GM23338 (cell line): ENCODE data around the gene TULP4. TPM values are rescaled to one million over a fixed set of nuclear protein-coding genes. Genes with fewer than 3 reads are reported as not detected.
A peak's percentile ranks its signal among the peaks of the same experiment; 100 is the strongest.

Experiments used
- ATAC-seq: fragments of 200-7000 bp; cut with Tn5 transposase; 3 replicates; pipeline ENCODE4 v1.9.1; 2020
- DNase-seq: peaks from one replicate; pipeline ENCODE4 v3.0.0-alpha.2; 2015; ENCODE audit warnings: low spot score
- H2AFZ ChIP-seq: fragments of 200-600 bp; sonication (generic); 2 replicates; pipeline ENCODE4 v1.8.0; 2016; ENCODE audit warnings: antibody characterized with exemption, mild to moderate bottlenecking, moderate library complexity
- H3F3A ChIP-seq: fragments of 200-600 bp; sonication (generic); replicated peaks from 2 replicates; pipeline ENCODE4 v1.8.0; 2017; ENCODE audit warnings: antibody characterized with exemption, mixed run types, low read depth
- H3K27ac ChIP-seq: fragments of 200-600 bp; sonication (generic); 2 replicates; pipeline ENCODE4 v1.6.1; 2016; ENCODE audit warnings: low read depth
- H3K27me3 ChIP-seq: fragments of 200-600 bp; sonication (generic); 2 replicates; pipeline ENCODE4 v1.8.0; 2016; ENCODE audit warnings: mild to moderate bottlenecking, mixed run types, moderate library complexity; ENCODE audit not compliant: insufficient read depth
- H3K36me3 ChIP-seq: fragments of 200-600 bp; sonication (generic); 2 replicates; pipeline ENCODE4 v1.8.0; 2016; ENCODE audit warnings: mild to moderate bottlenecking; ENCODE audit not compliant: insufficient read depth
- H3K4me1 ChIP-seq: fragments of 200-600 bp; sonication (generic); 2 replicates; pipeline ENCODE4 v1.8.0; 2016; ENCODE audit warnings: mild to moderate bottlenecking, moderate library complexity; ENCODE audit not compliant: insufficient read depth
- H3K4me2 ChIP-seq: fragments of 200-600 bp; sonication (generic); 2 replicates; pipeline ENCODE4 v1.7.1; 2017; ENCODE audit warnings: mixed run types
- H3K4me3 ChIP-seq: fragments of 200-600 bp; sonication (generic); 2 replicates; pipeline ENCODE4 v1.6.1; 2016; ENCODE audit warnings: mixed run types
- H3K79me2 ChIP-seq: fragments of 200-600 bp; sonication (generic); replicated peaks from 2 replicates; pipeline ENCODE4 v1.8.0; 2017; ENCODE audit warnings: mild to moderate bottlenecking; ENCODE audit not compliant: insufficient read depth
- H3K9me2 ChIP-seq: fragments of 200-600 bp; sonication (generic); 2 replicates; pipeline ENCODE4 v1.8.0; 2017; ENCODE audit not compliant: insufficient read depth
- H4K20me1 ChIP-seq: fragments of 200-600 bp; sonication (generic); replicated peaks from 2 replicates; pipeline ENCODE4 v1.8.0; 2017; ENCODE audit warnings: mild to moderate bottlenecking; ENCODE audit not compliant: insufficient read depth
- H3K27ac Mint-ChIP-seq: 2 replicates; pipeline ENCODE4 v1.8.0; 2020; ENCODE audit warnings: inconsistent platforms, mild to moderate bottlenecking, moderate library complexity, mixed read lengths
- H3K27me3 Mint-ChIP-seq: 3 replicates; pipeline ENCODE4 v1.8.0; 2022; ENCODE audit warnings: low read depth, mild to moderate bottlenecking, moderate library complexity, mixed read lengths, inconsistent platforms; ENCODE audit not compliant: insufficient read depth, poor library complexity
- H3K36me3 Mint-ChIP-seq: 3 replicates; pipeline ENCODE4 v1.8.0; 2021; ENCODE audit warnings: low read depth, mild to moderate bottlenecking, inconsistent platforms, moderate library complexity, mixed read lengths
- H3K4me1 Mint-ChIP-seq: 3 replicates; pipeline ENCODE4 v1.8.0; 2020; ENCODE audit warnings: mild to moderate bottlenecking, inconsistent platforms, mixed read lengths
- H3K4me3 Mint-ChIP-seq: 3 replicates; pipeline ENCODE4 v1.8.0; 2021; ENCODE audit warnings: moderate library complexity, mild to moderate bottlenecking, inconsistent platforms, mixed read lengths
- H3K9me3 Mint-ChIP-seq: 3 replicates; pipeline ENCODE4 v1.8.0; 2020; ENCODE audit warnings: moderate library complexity, mild to moderate bottlenecking, inconsistent platforms, mixed read lengths
- CREB1 ChIP-seq: fragments of 250-450 bp; sonication (Bioruptor Pico); IDR thresholded peaks from 2 replicates; pipeline ENCODE4 v1.5.0; 2020; ENCODE audit warnings: low read depth, mild to moderate bottlenecking, moderate library complexity
- CTCF ChIP-seq, 2 experiments: fragments of 200-600 bp in 1 of 2; sonication (generic) in 1 of 2; conservative IDR thresholded peaks; 2 replicates each; pipeline versions ENCODE4 v1.5.1 to v1.6.1; 2016 to 2017; ENCODE audit warnings: antibody characterized with exemption in 2 of 2, low read depth in 2 of 2, mild to moderate bottlenecking in 2 of 2, moderate library complexity in 1 of 2
- ETS1 ChIP-seq: IDR thresholded peaks from 2 replicates; pipeline ENCODE4 v1.6.1; 2016; ENCODE audit warnings: antibody characterized with exemption
- EZH2 ChIP-seq: fragments of 200-600 bp; sonication (generic); IDR thresholded peaks from one replicate; pipeline ENCODE4 v1.8.0; 2017; ENCODE audit warnings: antibody characterized with exemption, mild to moderate bottlenecking, low read depth; ENCODE audit not compliant: unreplicated experiment
- EZH2phosphoT487 ChIP-seq: fragments of 200-600 bp; sonication (generic); IDR thresholded peaks from one replicate; pipeline ENCODE4 v1.8.1; 2018; ENCODE audit warnings: antibody characterized with exemption; ENCODE audit not compliant: unreplicated experiment
- JUNB ChIP-seq: IDR thresholded peaks from one replicate; pipeline ENCODE4 v1.6.1; 2016; ENCODE audit warnings: antibody characterized with exemption; ENCODE audit not compliant: unreplicated experiment
- NANOG ChIP-seq: IDR thresholded peaks from 2 replicates; pipeline ENCODE4 v1.6.1; 2016; ENCODE audit warnings: antibody characterized with exemption, borderline replicate concordance
- STAT1 ChIP-seq: IDR thresholded peaks from one replicate; pipeline ENCODE4 v1.6.1; 2016; ENCODE audit warnings: antibody characterized with exemption; ENCODE audit not compliant: unreplicated experiment
- ZNF331 ChIP-seq: fragments of 250-450 bp; sonication (Bioruptor Pico); IDR thresholded peaks from 2 replicates; pipeline ENCODE4 v1.5.0; 2020; ENCODE audit warnings: low read depth, mild to moderate bottlenecking, moderate library complexity
- ZNF462 ChIP-seq: fragments of 250-450 bp; sonication (Bioruptor Pico); IDR thresholded peaks from 2 replicates; pipeline ENCODE4 v1.5.0; 2020; ENCODE audit warnings: mild to moderate bottlenecking, moderate library complexity
- polyA plus RNA-seq: library from polyadenylated mRNA; unstranded; fragments of >200 nt; fragmentation: Nextera tagmentation; extraction: Ambion mirVana; gene quantifications from 2 replicates; pipeline ENCODE4 v1.2.1, GENCODE V29; 2016
- total RNA-seq: library from RNA; depleted of rRNA; stranded (reverse); fragments of >200 nt; shearing (Covaris generic); gene quantifications from 2 replicates; pipeline ENCODE4 v1.2.3, GENCODE V29; 2014

TULP4 gene
- total and polyA plus RNA-seq, 2 experiments from 2014 or later = 31.2 to 50.2 TPM

GRCh38 chr6:158414851-158415262 lies 102.6 kb downstream of the TULP4 start:
- H2AFZ ChIP-seq = no peak overlapping the region
- H4K20me1 ChIP-seq = no peaks in the 10 kb centered on the region
- peaks cover 3% of the 10 kb centered on the region for H3K27me3 Mint-ChIP-seq
- H3K27me3 ChIP-seq = no peaks in the 10 kb centered on the region
- ATAC-seq (no peak), DNase-seq (no peak)
- TF ChIP-seq CREB1 (CRISPR knock-in tag) = no peak
- TF ChIP-seq STAT1 = no peak
- TF ChIP-seq JUNB = no peak
- TF ChIP-seq EZH2 = no peak
- TF ChIP-seq EZH2phosphoT487 = no peak
- no peak for TF ChIP-seq NANOG
- no peak for TF ChIP-seq ETS1
- TF ChIP-seq CTCF (conservative IDR thresholded peaks at IDR 0.05; ENCODE audit: low read depth in 2 of 2) = no peak
- no peak for TF ChIP-seq ZNF331
- H3K79me2 ChIP-seq = no peaks in the 10 kb centered on the region
- no peaks in the 10 kb centered on the region for H3K4me1 ChIP-seq
- no peak overlapping the region for H3K4me2 ChIP-seq
- H3K4me3 ChIP-seq = no peak overlapping the region
- H3K36me3 ChIP-seq = no peaks in the 10 kb centered on the region
- H3K4me1 Mint-ChIP-seq = no peaks in the 10 kb centered on the region
- H3K4me3 Mint-ChIP-seq = no peak overlapping the region
- H3K36me3 Mint-ChIP-seq = peaks cover 5% of the 10 kb centered on the region; the same call in 2 of the 3 replicates
- no peaks in the 10 kb centered on the region for H3K9me3 Mint-ChIP-seq
- H3F3A ChIP-seq = no peaks in the 10 kb centered on the region
- no peak overlapping the region for H3K27ac ChIP-seq
- H3K27ac Mint-ChIP-seq = no peak overlapping the region
- H3K9me2 ChIP-seq = no peaks in the 10 kb centered on the region

GRCh38 chr6:158415666-158416065 lies 103.4 kb downstream of the TULP4 start:
- Mint-ChIP-seq H3K4me1 (no peaks in the 10 kb centered on the region), H3K27ac (0 out of 2 replicates have a peak overlapping the region, but pooled peaks have one; percentile 27), H3K27me3 (peaks cover 5% of the 10 kb centered on the region), H3K4me3 (no peak overlapping the region), H3K9me3 (no peaks in the 10 kb centered on the region), H3K36me3 (peaks cover 5% of the 10 kb centered on the region; the same call in 2 of the 3 replicates)
- no peak for DNase-seq
- H3K36me3 ChIP-seq = no peaks in the 10 kb centered on the region
- no peaks in the 10 kb centered on the region for H3K4me1 ChIP-seq
- H3K27ac ChIP-seq = no peak overlapping the region
- H2AFZ ChIP-seq = no peak overlapping the region
- no peaks in the 10 kb centered on the region for H3F3A ChIP-seq
- H3K27me3 ChIP-seq = no peaks in the 10 kb centered on the region
- no peaks in the 10 kb centered on the region for H3K79me2 ChIP-seq
- H3K4me2 ChIP-seq = no peak overlapping the region
- no peaks in the 10 kb centered on the region for H4K20me1 ChIP-seq
- H3K9me2 ChIP-seq = no peaks in the 10 kb centered on the region
- ATAC-seq = no peak
- no peak overlapping the region for H3K4me3 ChIP-seq
- no peak for TF ChIP-seq EZH2phosphoT487
- TF ChIP-seq CREB1 (CRISPR knock-in tag) = no peak
- TF ChIP-seq ZNF462 (CRISPR knock-in tag) = no peak
- TF ChIP-seq EZH2 = no peak
